ENCODE measurements around the gene MRPL20.

MRPL20 gene

GRCh38 chr1:1434824-1435105, 27.7 kb upstream of the MRPL20 start:
- TF ChIP-seq CTCF (conservative IDR thresholded peaks at IDR 0.05; ENCODE audit: low read depth, low read length) = no peak
- DNase-seq (ENCODE audit: low read depth) = no peak
- H3K4me3 ChIP-seq (ENCODE audit: low read length) = no peak overlapping the region

- no peak overlapping the region for H3K4me3 ChIP-seq (ENCODE audit: low read length)
- no peak for TF ChIP-seq CTCF (conservative IDR thresholded peaks at IDR 0.05; ENCODE audit: low read depth, low read length)
- DNase-seq (ENCODE audit: low read depth) = no peak
Observed at GRCh38 chr1:1434131-1434823, 27.2 kb upstream of the MRPL20 start.

- no peak for TF ChIP-seq CTCF (conservative IDR thresholded peaks at IDR 0.05; ENCODE audit: low read depth, low read length)
- no peak overlapping the region for H3K4me3 ChIP-seq (ENCODE audit: low read length)
- no peak for DNase-seq (ENCODE audit: low read depth)
Observed at GRCh38 chr1:1433804-1434130, 26.7 kb upstream of the MRPL20 start.

- no peak overlapping the region for H3K4me3 ChIP-seq (ENCODE audit: low read length)
- no peak for TF ChIP-seq CTCF (conservative IDR thresholded peaks at IDR 0.05; ENCODE audit: low read depth, low read length)
- DNase-seq (ENCODE audit: low read depth) = no peak
Observed at GRCh38 chr1:1432951-1433803, 26.1 kb upstream of the MRPL20 start.

GRCh38 chr1:1432274-1432950, 25.3 kb upstream of the MRPL20 start:
- DNase-seq (ENCODE audit: low read depth) = no peak
- H3K4me3 ChIP-seq (ENCODE audit: low read length) = no peak overlapping the region

GRCh38 chr1:1431845-1432273, 24.8 kb upstream of the MRPL20 start:
- no peak for DNase-seq (ENCODE audit: low read depth)
- TF ChIP-seq CTCF (conservative IDR thresholded peaks at IDR 0.05; ENCODE audit: low read depth, low read length) = no peak
- no peak overlapping the region for H3K4me3 ChIP-seq (ENCODE audit: low read length)

More at GRCh38 chr1:1432274-1432950, 25.3 kb upstream of the MRPL20 start:
- TF ChIP-seq CTCF (conservative IDR thresholded peaks at IDR 0.05; ENCODE audit: low read depth, low read length) = no peak

Measured in retinal pigment epithelial cell (primary cell).